Duodenal mucosa (tissue), 2 donors: ENCODE measurements around the gene BICD1.
"Not testable (repeated sequence)": the region's sequence is repeated elsewhere in the genome, so short reads cannot be mapped to it uniquely, and the experiment has no call there.

Experiments used
- H3K27ac ChIP-seq: one replicate; pipeline ENCODE4 v1.7.0; 2013; ENCODE audit warnings: low read depth, low read length
- H3K27me3 ChIP-seq, 2 donors: one replicate each; pipeline ENCODE4 v1.7.0; 2013; ENCODE audit warnings: low read length in 2 of 2, control low read depth in 1 of 2; ENCODE audit not compliant: insufficient read depth in 2 of 2, control insufficient read depth in 1 of 2
- H3K36me3 ChIP-seq, 2 donors: one replicate each; pipeline ENCODE4 v1.7.0; 2013; ENCODE audit warnings: low read length in 2 of 2, control low read depth in 1 of 2; ENCODE audit not compliant: insufficient read depth in 2 of 2, control insufficient read depth in 1 of 2
- H3K4me1 ChIP-seq, 2 donors: one replicate each; pipeline ENCODE4 v1.7.0; 2013; ENCODE audit warnings: low read length in 2 of 2, control low read depth in 1 of 2; ENCODE audit not compliant: insufficient read depth in 2 of 2, control insufficient read depth in 1 of 2
- H3K4me3 ChIP-seq, 2 donors: one replicate each; pipeline ENCODE4 v1.7.0; 2013; ENCODE audit warnings: low read length in 2 of 2, low read depth in 1 of 2
- H3K9ac ChIP-seq, 2 donors: one replicate each; pipeline ENCODE4 v1.7.0; 2013; ENCODE audit warnings: low read length in 2 of 2, low read depth in 1 of 2
- H3K9me3 ChIP-seq, 2 donors: one replicate each; pipeline ENCODE4 v1.7.0; 2013; ENCODE audit warnings: low read length in 2 of 2, control low read depth in 1 of 2; ENCODE audit not compliant: control insufficient read depth in 1 of 2

BICD1 gene

GRCh38 chr12:32076941-32077340 is 29.7 kb upstream of the BICD1 start:
- Histone ChIP-seq H3K36me3 (no peaks in the 10 kb centered on the region), H3K27ac (no peak overlapping the region), H3K4me1 (no peaks in the 10 kb centered on the region), H3K9me3 (no peaks in the 10 kb centered on the region), H3K27me3 (no peaks in the 10 kb centered on the region), H3K4me3 (no peak overlapping the region), H3K9ac (no peak overlapping the region)

- no peaks in the 10 kb centered on the region for H3K4me1 ChIP-seq
- H3K27ac ChIP-seq = no peak overlapping the region
- H3K36me3 ChIP-seq = no peaks in the 10 kb centered on the region
- H3K4me3 ChIP-seq = no peak overlapping the region
- no peak overlapping the region for H3K9ac ChIP-seq
- H3K27me3 ChIP-seq = no peaks in the 10 kb centered on the region
- no peaks in the 10 kb centered on the region for H3K9me3 ChIP-seq
Observed at GRCh38 chr12:32080435-32080834, 26.2 kb upstream of the BICD1 start.

- H3K9ac ChIP-seq = no peak overlapping the region
- no peaks in the 10 kb centered on the region for H3K36me3 ChIP-seq
- H3K4me1 ChIP-seq = no peaks in the 10 kb centered on the region
- H3K27me3 ChIP-seq = no peaks in the 10 kb centered on the region
- no peak overlapping the region for H3K4me3 ChIP-seq
- H3K9me3 ChIP-seq = no peaks in the 10 kb centered on the region
- no peak overlapping the region for H3K27ac ChIP-seq
Observed at GRCh38 chr12:32083489-32083888, 23.2 kb upstream of the BICD1 start.

GRCh38 chr12:32084017-32084688 is 22.5 kb upstream of the BICD1 start:
- H3K4me1 ChIP-seq = no peaks in the 10 kb centered on the region
- H3K4me3 ChIP-seq = no peak overlapping the region
- H3K27me3 ChIP-seq = no peaks in the 10 kb centered on the region
- H3K36me3 ChIP-seq = no peaks in the 10 kb centered on the region
- no peak overlapping the region for H3K9ac ChIP-seq
- H3K27ac ChIP-seq = no peak overlapping the region
- H3K9me3 ChIP-seq = no peaks in the 10 kb centered on the region

- Histone ChIP-seq H3K9ac (no peak overlapping the region), H3K36me3 (no peaks in the 10 kb centered on the region), H3K4me3 (no peak overlapping the region), H3K27ac (no peak overlapping the region), H3K27me3 (no peaks in the 10 kb centered on the region), H3K4me1 (no peaks in the 10 kb centered on the region), H3K9me3 (no peaks in the 10 kb centered on the region)
Observed at GRCh38 chr12:32084753-32085152, 21.9 kb upstream of the BICD1 start.

- Histone ChIP-seq H3K27ac (no peak overlapping the region), H3K4me1 (no peaks in the 10 kb centered on the region), H3K9ac (no peak overlapping the region), H3K9me3 (no peaks in the 10 kb centered on the region), H3K4me3 (no peak overlapping the region), H3K27me3 (no peaks in the 10 kb centered on the region), H3K36me3 (no peaks in the 10 kb centered on the region)
Observed at GRCh38 chr12:32087306-32087705, 19.3 kb upstream of the BICD1 start.

GRCh38 chr12:32089156-32089555 is 17.5 kb upstream of the BICD1 start:
- Histone ChIP-seq H3K27ac (no peak overlapping the region), H3K9me3 (no peaks in the 10 kb centered on the region), H3K4me3 (no peak overlapping the region), H3K27me3 (no peaks in the 10 kb centered on the region), H3K9ac (no peak overlapping the region), H3K36me3 (no peaks in the 10 kb centered on the region), H3K4me1 (no peaks in the 10 kb centered on the region)

- no peak overlapping the region for H3K27ac ChIP-seq
Observed at GRCh38 chr12:32089586-32089985, 17.1 kb upstream of the BICD1 start.

GRCh38 chr12:32091696-32092095 is 15.0 kb upstream of the BICD1 start:
- Histone ChIP-seq H3K9ac (no peak overlapping the region), H3K9me3 (no peaks in the 10 kb centered on the region), H3K27ac (no peak overlapping the region), H3K36me3 (no peaks in the 10 kb centered on the region), H3K4me3 (no peak overlapping the region), H3K27me3 (no peaks in the 10 kb centered on the region), H3K4me1 (no peaks in the 10 kb centered on the region)

More at GRCh38 chr12:32089586-32089985, 17.1 kb upstream of the BICD1 start:
- Histone ChIP-seq H3K4me1 (no peaks in the 10 kb centered on the region), H3K9me3 (no peaks in the 10 kb centered on the region), H3K9ac (no peak overlapping the region), H3K27me3 (no peaks in the 10 kb centered on the region), H3K36me3 (no peaks in the 10 kb centered on the region), H3K4me3 (no peak overlapping the region)

- Histone ChIP-seq H3K27ac (no peak overlapping the region), H3K9ac (no peak overlapping the region), H3K9me3 (no peaks in the 10 kb centered on the region), H3K27me3 (no peaks in the 10 kb centered on the region), H3K36me3 (no peaks in the 10 kb centered on the region), H3K4me1 (no peaks in the 10 kb centered on the region), H3K4me3 (no peak overlapping the region)
Observed at GRCh38 chr12:32098112-32098511, 8.5 kb upstream of the BICD1 start.

GRCh38 chr12:32099275-32099674 is 7.4 kb upstream of the BICD1 start:
- not testable (repeated sequence) for H3K4me3 ChIP-seq, H3K9me3 ChIP-seq, H3K27ac ChIP-seq, H3K9ac ChIP-seq, H3K4me1 ChIP-seq, H3K36me3 ChIP-seq, H3K27me3 ChIP-seq
